Left renal pelvis (tissue), 4 donors: ENCODE measurements around the gene AAMP. TPM values are rescaled to one million over a fixed set of nuclear protein-coding genes. Genes with fewer than 3 reads are reported as not detected.
"Not testable (repeated sequence)": the region's sequence is repeated elsewhere in the genome, so short reads cannot be mapped to it uniquely, and the experiment has no call there.

ENCODE experiments used
- DNase-seq, 4 donors: peaks; one replicate each; pipeline ENCODE4 v3.0.0-alpha.2; 2013; ENCODE audit warnings: low read depth in 4 of 4, low spot score in 3 of 4
- polyA plus RNA-seq, 4 donors: library from polyadenylated mRNA; unstranded; fragments of 120-200 nt; gene quantifications; one replicate each; pipeline ENCODE4 v1.2.1, GENCODE V29; 2013; ENCODE audit not compliant: insufficient read length in 4 of 4

The AAMP gene, protein sequence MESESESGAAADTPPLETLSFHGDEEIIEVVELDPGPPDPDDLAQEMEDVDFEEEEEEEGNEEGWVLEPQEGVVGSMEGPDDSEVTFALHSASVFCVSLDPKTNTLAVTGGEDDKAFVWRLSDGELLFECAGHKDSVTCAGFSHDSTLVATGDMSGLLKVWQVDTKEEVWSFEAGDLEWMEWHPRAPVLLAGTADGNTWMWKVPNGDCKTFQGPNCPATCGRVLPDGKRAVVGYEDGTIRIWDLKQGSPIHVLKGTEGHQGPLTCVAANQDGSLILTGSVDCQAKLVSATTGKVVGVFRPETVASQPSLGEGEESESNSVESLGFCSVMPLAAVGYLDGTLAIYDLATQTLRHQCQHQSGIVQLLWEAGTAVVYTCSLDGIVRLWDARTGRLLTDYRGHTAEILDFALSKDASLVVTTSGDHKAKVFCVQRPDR
- 100 to 1,000 TPM in 3 of 4 donors, 10 to 100 TPM in 1; 75.6 to 140 (median 117) TPM for polyA plus RNA-seq

GRCh38 chr2:218269900-218270720 is at the start of gene AAMP, which contains the start of gene PNKD:
Gene AAMP, minus strand, starts transcription at chr2:218270137. Its CDS starts 51 bp downstream, at chr2:218270086.
Gene PNKD, plus strand, starts transcription at chr2:218270519. Its CDS starts 17 bp downstream, at chr2:218270536.
- DNase-seq: peak; percentile 99 to 100 (median 100)

DNA sequence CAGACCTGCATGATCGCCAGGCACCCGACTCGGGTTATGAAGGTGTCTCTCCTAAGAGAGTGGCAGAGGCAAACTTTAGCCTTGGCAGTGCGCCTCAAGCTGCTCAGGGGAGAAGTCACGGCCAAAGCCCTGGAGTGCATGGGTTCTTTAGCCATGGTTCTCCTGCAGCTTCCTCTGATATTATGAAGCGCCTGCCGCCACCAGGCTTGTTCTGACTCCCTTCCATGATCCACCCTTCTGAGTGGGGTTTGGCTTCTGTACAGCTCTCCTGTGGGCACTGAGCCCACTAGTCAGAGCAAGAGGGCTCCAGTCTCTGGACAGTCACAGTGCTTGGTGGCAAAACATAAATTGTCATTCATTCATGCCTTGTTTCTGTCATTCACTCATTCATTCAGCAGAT is 48.3 kb upstream of the AAMP start:
- no peak for DNase-seq

DNA sequence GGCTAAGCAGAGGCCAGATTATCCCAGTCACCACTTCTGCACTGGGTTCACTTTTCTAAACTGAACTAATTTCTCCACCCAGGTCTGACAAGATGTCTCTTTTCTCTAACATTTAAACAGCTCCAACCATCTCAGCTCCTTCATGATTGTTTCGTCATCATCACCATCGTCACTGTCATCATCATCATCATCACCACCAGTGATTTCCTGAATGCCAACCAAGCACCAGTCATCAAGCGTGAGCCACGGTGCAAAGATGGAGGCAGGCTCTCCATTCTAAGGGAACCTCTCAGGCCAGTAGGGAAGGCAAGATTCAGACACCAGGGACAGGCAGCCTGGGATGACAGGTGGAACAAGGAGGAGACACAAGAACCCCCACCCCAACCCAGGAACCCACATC is 47.9 kb upstream of the AAMP start:
- no peak for DNase-seq

DNA sequence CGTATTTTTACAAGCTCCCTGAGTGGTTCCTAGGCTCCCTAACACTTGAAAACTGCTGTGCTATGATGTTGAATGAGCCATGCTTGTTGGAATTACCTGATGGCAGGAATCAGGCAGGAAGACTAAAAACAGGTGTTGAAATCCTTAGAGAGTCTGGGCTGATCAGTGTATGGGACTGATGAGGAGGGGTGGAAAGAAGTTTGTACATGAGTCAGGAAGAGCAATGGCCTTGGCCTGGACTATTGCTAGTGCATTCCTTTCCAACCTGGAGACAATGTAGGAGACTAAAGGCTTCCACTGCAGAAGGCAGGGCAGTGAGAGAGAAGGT is 47.3 kb upstream of the AAMP start:
- no peak for DNase-seq

DNA sequence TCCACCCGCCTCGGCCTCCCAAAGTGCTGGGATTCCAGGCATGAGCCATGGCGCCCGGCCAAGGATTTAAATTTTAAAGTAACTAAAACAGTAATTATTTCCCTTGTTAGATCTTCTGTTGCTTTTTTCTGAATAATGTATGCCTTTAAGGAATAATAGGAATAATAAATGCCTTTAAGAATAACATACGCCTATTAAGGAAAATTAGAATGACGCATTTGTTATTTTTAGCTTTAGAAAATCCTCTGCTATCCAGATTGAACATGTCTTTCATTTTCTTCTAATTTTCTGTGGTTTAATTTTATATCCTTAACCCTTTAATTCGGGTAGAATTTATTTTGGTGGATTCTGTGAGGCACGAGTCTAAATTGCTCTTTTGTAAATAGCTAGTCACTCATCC is 45.5 kb upstream of the AAMP start:
- DNase-seq: no peak

GRCh38 chr2:218314764-218315163 is 44.8 kb upstream of the AAMP start:
- not testable (repeated sequence) for DNase-seq

DNA sequence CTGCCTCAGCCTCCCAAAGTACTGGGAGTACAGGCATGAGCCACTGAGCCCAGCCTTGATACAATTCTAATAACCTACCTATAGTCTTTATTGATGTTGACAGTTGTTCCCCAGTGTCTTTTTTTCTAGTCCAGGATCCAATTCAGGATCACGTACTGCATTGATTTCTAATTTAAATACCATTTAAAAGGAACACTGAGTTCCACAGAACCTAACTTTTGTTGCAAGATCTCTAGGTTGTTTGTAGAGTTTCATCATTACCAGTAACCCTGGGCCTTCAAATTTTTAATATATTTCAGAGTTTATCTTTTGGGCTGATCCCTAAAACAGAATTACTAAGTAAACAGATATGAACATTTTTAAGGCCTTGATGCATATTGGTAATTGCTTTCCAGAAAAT is 43.4 kb upstream of the AAMP start:
- DNase-seq: no peak

GRCh38 chr2:218312267-218312756 is 42.4 kb upstream of the AAMP start:
- no peak for DNase-seq

- DNase-seq: not testable (repeated sequence)
Observed at GRCh38 chr2:218311541-218312266, 41.8 kb upstream of the AAMP start.

- no peak for DNase-seq
Observed at GRCh38 chr2:218310853-218311540, 41.1 kb upstream of the AAMP start.

DNA sequence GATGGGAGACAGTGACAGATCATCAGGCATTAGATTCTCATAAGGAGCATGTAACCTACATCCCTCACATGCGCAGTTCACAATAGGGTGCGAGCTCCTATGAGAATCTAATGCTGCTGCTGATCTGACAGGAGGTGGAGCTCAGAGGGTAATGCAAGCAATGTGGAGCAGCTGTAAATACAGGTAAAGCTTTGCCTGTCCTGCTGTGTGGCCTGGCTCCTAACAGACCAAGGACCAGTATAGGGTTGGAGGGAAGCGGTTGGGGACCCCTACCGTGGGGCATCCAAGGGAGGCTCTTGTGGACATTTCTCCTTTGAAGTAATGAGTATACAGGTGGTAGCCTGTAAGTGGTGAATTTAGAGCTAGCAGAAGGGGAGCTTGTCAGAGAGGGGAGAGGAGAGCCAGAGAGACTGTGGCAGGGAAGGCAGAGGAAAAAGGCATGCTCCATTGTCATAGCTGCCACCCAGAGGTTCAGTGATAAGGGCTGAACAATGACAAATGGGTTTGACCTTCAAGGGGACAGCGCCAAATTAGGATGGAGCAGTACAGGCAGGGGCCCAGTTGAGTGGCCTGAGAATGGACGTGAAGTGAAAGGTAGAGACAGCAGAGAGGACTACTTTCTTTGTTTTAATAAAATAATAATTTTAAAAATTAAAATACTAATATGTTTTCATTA is 37.6 kb upstream of the AAMP start:
- no peak for DNase-seq

GRCh38 chr2:218306184-218306920 is 36.4 kb upstream of the AAMP start:
- DNase-seq: no peak

DNA sequence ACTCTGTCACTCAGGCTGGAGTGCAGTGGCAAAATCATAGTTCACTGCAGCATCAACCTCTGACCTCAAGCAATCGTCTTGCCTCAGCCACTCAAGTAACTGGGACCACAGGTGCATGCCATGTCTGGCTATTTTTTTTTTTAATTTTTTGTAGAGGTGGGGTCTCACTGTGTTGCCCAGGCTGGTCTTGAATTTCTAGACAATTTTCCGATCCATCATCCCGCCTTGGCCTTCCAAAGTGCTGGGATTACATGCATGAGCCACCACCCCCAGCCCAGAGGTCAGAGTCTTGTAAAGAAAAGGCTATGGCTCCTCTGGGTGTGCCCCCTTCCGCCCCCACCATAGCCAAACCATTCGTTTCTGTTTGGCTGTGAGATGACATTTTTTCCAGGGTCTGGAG is 35.4 kb upstream of the AAMP start:
- DNase-seq: no peak

GRCh38 chr2:218301176-218301819 is 31.4 kb upstream of the AAMP start:
- peak in 3 of 4 donors; percentile 82 to 87 (median 85) for DNase-seq

GRCh38 chr2:218300141-218300540 is 30.2 kb upstream of the AAMP start:
- no peak for DNase-seq

GRCh38 chr2:218298314-218298875 is 28.5 kb upstream of the AAMP start:
- DNase-seq: no peak

- no peak for DNase-seq
Observed at GRCh38 chr2:218296847-218297246, 26.9 kb upstream of the AAMP start.

DNA sequence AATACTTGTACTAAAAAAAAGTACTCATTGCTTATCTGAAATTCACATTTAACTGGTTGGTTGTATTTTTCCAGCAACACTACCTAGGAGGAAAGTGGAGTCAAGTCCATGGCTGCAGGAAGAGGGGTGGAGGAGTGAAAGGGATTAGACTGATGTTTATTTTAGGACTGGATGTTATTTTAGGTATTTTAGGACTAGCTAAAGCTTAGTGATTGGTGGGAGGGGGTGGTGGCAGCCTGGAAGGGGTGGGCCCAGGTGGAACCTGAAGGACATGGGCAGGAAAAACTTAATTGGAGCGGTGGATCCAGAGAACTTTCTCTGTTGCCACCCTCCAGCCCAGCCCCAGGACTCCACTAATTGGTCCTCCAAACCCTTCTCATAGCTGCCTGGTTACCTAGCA is 26.3 kb upstream of the AAMP start:
- no peak for DNase-seq
